Glutamatergic neuron (in vitro differentiated cells): ENCODE data around the gene BROX. TPM values are rescaled to one million over a fixed set of nuclear protein-coding genes. Genes with fewer than 3 reads are reported as not detected.

Experiments
- DNase-seq: peaks from one replicate; pipeline ENCODE4 v3.0.0; 2022
- H3K27ac Mint-ChIP-seq: one replicate; pipeline ENCODE4 v1.8.0; 2020; ENCODE audit warnings: mild to moderate bottlenecking, mixed read lengths, inconsistent platforms; ENCODE audit not compliant: unreplicated experiment
- H3K27me3 Mint-ChIP-seq: one replicate; pipeline ENCODE4 v1.8.0; 2020; ENCODE audit warnings: mild to moderate bottlenecking, moderate library complexity, mixed read lengths, inconsistent platforms; ENCODE audit not compliant: unreplicated experiment
- H3K36me3 Mint-ChIP-seq: one replicate; pipeline ENCODE4 v1.8.0; 2020; ENCODE audit warnings: mild to moderate bottlenecking, mixed read lengths, inconsistent platforms; ENCODE audit not compliant: unreplicated experiment
- H3K4me1 Mint-ChIP-seq: one replicate; pipeline ENCODE4 v1.8.0; 2020; ENCODE audit warnings: mild to moderate bottlenecking, low read depth, mixed read lengths, inconsistent platforms; ENCODE audit not compliant: unreplicated experiment
- H3K4me3 Mint-ChIP-seq: one replicate; pipeline ENCODE4 v1.8.0; 2020; ENCODE audit warnings: mild to moderate bottlenecking, mixed read lengths, inconsistent platforms; ENCODE audit not compliant: unreplicated experiment
- H3K9me3 Mint-ChIP-seq: one replicate; pipeline ENCODE4 v1.8.0; 2020; ENCODE audit warnings: mild to moderate bottlenecking, moderate library complexity, mixed read lengths, inconsistent platforms; ENCODE audit not compliant: unreplicated experiment
- total RNA-seq: library from RNA; stranded (reverse); fragmentation: NEBNext Ultra II Directional; extraction: Animal tissue kit (Norgen Biotek cat#: 25700); gene quantifications from one replicate; pipeline ENCODE4 v1.2.1, GENCODE V29; 2021; ENCODE audit not compliant: unreplicated experiment
- TF ChIP-seq, protein P1 (sequence below): fragments of 200-600 bp; sonication (generic); IDR thresholded peaks from one replicate; pipeline ENCODE4 v1.5.0; 2021; ENCODE audit not compliant: partially characterized antibody, unreplicated experiment

The BROX gene
- total RNA-seq, 1 donor from 2014 or later = 19.0 TPM

DNA sequence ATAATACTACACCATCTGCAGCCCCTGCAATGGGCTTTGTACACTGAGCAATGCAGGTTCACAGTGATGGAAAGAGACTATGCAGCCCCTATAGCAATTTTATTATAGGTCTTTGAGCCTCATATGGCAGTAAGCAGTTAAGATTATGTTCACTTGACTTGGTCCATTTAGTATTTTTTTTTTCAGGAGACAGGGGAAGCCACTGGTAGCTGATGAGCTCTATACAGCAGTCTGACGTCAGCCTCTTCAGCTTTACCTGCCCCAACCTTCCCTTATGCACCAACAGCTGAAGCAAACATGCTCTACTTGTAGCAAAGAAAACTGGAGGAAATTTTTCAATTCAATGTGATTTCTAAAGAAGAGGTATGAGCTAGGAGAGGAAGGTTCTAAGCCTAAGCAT, 32.3 kb upstream of the BROX start:
- H3K9me3 Mint-ChIP-seq = no peaks in the 10 kb centered on the region
- no peaks in the 10 kb centered on the region for H3K27me3 Mint-ChIP-seq
- H3K36me3 Mint-ChIP-seq = no peaks in the 10 kb centered on the region
- no peak overlapping the region for H3K27ac Mint-ChIP-seq
- no peak for DNase-seq
- H3K4me1 Mint-ChIP-seq = no peaks in the 10 kb centered on the region
- TF ChIP-seq, protein P1, sequence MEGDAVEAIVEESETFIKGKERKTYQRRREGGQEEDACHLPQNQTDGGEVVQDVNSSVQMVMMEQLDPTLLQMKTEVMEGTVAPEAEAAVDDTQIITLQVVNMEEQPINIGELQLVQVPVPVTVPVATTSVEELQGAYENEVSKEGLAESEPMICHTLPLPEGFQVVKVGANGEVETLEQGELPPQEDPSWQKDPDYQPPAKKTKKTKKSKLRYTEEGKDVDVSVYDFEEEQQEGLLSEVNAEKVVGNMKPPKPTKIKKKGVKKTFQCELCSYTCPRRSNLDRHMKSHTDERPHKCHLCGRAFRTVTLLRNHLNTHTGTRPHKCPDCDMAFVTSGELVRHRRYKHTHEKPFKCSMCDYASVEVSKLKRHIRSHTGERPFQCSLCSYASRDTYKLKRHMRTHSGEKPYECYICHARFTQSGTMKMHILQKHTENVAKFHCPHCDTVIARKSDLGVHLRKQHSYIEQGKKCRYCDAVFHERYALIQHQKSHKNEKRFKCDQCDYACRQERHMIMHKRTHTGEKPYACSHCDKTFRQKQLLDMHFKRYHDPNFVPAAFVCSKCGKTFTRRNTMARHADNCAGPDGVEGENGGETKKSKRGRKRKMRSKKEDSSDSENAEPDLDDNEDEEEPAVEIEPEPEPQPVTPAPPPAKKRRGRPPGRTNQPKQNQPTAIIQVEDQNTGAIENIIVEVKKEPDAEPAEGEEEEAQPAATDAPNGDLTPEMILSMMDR = no peak
- H3K4me3 Mint-ChIP-seq = no peak overlapping the region

- no peaks in the 10 kb centered on the region for H3K27me3 Mint-ChIP-seq
- H3K4me1 Mint-ChIP-seq = peaks cover 2% of the 10 kb centered on the region
- no peak overlapping the region for H3K27ac Mint-ChIP-seq
- H3K9me3 Mint-ChIP-seq = no peaks in the 10 kb centered on the region
- no peaks in the 10 kb centered on the region for H3K36me3 Mint-ChIP-seq
- no peak for DNase-seq
- H3K4me3 Mint-ChIP-seq = no peak overlapping the region
- TF ChIP-seq, protein P1 = no peak
Measured at GRCh38 chr1:222691016-222691415, 21.3 kb upstream of the BROX start.

DNA sequence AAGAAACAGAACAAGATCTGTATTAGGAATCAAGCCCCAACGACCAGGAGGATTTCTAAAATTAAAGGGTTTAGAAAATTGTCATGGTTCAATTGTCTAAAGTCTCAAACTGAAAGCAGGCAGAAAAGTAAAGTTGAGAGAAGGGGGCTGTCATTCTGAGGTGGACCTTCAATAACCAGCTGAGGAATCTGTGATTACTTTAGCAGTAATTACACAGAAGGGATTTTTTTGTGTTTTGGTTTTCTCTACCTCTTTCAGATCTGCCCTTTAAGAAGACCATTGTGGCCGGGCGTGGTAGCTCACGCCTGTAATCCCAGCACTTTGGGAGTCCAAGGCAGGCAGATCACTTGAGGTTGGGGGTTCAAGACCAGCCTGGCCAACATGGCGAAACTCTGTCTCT, 17.4 kb upstream of the BROX start:
- H3K27me3 Mint-ChIP-seq = no peaks in the 10 kb centered on the region
- peaks cover 2% of the 10 kb centered on the region for H3K4me1 Mint-ChIP-seq
- no peak for DNase-seq
- no peaks in the 10 kb centered on the region for H3K9me3 Mint-ChIP-seq
- no peak overlapping the region for H3K27ac Mint-ChIP-seq
- H3K36me3 Mint-ChIP-seq = peaks cover 5% of the 10 kb centered on the region
- TF ChIP-seq, protein P1 = no peak
- no peak overlapping the region for H3K4me3 Mint-ChIP-seq

DNA sequence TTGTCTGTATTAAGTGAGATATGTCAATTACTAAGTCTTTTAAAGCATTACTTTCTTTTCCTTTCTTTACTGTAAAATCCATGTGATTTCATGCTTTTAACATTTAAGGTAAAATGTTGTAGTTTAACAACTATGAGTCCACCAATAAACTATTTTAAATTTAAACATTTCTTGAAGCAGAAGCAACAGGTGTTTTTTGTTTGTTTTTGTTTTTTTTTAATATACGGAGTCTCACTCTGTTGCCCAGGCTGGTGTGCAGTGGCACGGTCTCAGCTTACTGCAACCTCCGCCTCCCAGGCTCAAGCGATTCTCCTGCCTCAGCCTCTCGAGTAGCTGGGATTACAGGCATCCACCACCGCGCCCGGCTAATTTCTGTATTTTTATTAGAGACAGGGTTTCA, 15.6 kb upstream of the BROX start:
- DNase-seq = no peak
- Mint-ChIP-seq H3K27ac (no peak overlapping the region), H3K27me3 (no peaks in the 10 kb centered on the region), H3K36me3 (peaks cover 5% of the 10 kb centered on the region), H3K4me3 (no peak overlapping the region), H3K4me1 (no peaks in the 10 kb centered on the region), H3K9me3 (no peaks in the 10 kb centered on the region)
- TF ChIP-seq, protein P1 = no peak

DNA sequence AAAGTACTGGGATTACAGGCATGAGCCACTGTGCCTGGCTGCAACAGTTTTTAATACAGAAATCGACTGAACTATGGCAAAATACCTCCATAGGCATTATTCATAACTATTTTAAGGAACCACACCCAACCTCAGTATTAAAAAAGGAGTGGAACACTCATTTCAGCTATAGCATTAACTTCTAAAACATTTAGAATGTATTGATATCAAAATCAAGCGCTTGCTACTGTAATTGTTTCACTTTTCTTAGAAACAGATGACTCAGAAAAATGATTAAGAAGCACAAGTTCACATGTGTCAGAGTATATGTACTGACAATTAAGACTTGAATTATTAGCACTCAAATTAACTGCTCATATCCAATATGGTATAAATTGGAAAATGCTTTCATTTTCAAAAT, 15.2 kb upstream of the BROX start:
- TF ChIP-seq, protein P1 = no peak
- Mint-ChIP-seq H3K27me3 (no peaks in the 10 kb centered on the region), H3K36me3 (peaks cover 5% of the 10 kb centered on the region), H3K4me1 (no peaks in the 10 kb centered on the region), H3K9me3 (no peaks in the 10 kb centered on the region), H3K4me3 (no peak overlapping the region), H3K27ac (no peak overlapping the region)
- DNase-seq = no peak
